ENCODE data around the gene RABAC1. TPM values are rescaled to one million over a fixed set of nuclear protein-coding genes. Genes with fewer than 3 reads are reported as not detected.
A peak's percentile ranks its signal among the peaks of the same experiment; 100 is the strongest.

The RABAC1 gene
- total and polyA plus RNA-seq, 2 of the 13 experiments (the other 11 are each of a cell fraction or from before 2014, with no cell fraction given), result 37.4 to 74.0 TPM

DNA sequence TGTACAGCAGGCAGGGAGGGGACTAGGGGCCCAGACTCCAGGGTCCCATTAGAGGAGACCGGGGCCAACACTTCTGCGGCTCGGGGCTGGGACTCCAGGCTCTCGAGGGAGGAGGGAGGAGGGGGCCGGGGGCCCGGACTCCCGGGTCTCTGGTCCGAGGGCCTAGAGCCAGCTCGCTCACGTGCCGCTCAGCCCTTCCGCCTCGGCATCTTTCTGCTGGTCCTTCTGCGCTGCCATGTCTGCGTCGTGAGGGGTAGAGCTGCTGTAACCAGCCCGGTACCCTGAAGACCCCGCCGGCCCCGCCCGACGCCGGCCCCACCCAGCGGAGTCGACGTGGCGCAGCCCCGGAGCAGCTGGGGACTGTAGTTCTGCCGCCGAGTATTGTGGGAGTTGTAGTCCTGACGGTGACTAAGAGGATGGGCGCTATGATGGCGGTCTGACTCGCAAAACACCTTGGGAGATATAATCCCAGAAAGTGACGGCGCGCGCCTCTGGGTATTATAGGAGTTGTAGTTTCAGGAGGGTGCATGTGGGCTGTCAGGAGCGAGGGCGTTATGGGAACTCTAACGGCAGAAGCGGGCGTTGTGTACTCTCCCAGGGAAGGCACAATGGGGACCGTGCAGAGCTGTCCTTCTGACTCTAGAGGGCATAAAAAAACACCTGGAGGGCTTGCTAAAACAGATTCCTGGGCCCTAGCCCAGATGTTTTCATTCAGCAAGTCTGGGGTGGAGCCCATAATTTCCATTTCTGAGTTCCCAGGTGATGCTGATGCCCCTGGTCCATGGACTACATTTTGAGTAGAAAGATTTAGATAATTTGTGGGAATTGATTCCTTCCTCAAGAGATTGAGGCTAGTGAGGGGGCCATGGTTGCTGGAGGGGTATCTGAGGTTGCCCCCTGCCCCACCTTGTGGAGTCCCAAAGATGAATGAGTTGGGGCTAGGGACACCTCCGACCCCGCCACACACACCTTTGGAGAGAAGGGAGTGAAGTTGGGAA lies at the start of gene RABAC1 (continued):
- TF ChIP-seq ZNF569 (CRISPR knock-in tag; IDR thresholded peaks at IDR 0.05; ENCODE audit: borderline replicate concordance), result no peak
- no peak for TF ChIP-seq AHR (CRISPR knock-in tag; IDR thresholded peaks at IDR 0.05)
- TF ChIP-seq ZFX (CRISPR knock-in tag; IDR thresholded peaks at IDR 0.05; ENCODE audit: low read depth), result no peak
- TF ChIP-seq SIN3A (IDR thresholded peaks at IDR 0.05; ENCODE audit: borderline replicate concordance, low read depth, low read length), result 0 out of 2 replicates have a peak, but pooled peaks have one; percentile 38
- no peak for TF ChIP-seq HOXA5 (CRISPR knock-in tag; IDR thresholded peaks at IDR 0.05)
- TF ChIP-seq ZNF703 (CRISPR knock-in tag; IDR thresholded peaks at IDR 0.05; ENCODE audit: borderline replicate concordance), result no peak
- no peak for TF ChIP-seq CHD4 (IDR thresholded peaks at IDR 0.05; ENCODE audit: borderline replicate concordance, low read length)
- TF ChIP-seq RXRA (CRISPR knock-in tag; IDR thresholded peaks at IDR 0.05), result 0 out of 2 replicates have a peak, but pooled peaks have one; percentile 8
- no peak for TF ChIP-seq KMT2B (CRISPR knock-in tag; IDR thresholded peaks at IDR 0.05)
- TF ChIP-seq, protein P1, sequence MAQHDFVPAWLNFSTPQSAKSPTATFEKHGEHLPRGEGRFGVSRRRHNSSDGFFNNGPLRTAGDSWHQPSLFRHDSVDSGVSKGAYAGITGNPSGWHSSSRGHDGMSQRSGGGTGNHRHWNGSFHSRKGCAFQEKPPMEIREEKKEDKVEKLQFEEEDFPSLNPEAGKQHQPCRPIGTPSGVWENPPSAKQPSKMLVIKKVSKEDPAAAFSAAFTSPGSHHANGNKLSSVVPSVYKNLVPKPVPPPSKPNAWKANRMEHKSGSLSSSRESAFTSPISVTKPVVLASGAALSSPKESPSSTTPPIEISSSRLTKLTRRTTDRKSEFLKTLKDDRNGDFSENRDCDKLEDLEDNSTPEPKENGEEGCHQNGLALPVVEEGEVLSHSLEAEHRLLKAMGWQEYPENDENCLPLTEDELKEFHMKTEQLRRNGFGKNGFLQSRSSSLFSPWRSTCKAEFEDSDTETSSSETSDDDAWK (CRISPR knock-in tag; IDR thresholded peaks at IDR 0.05), result no peak
- TF ChIP-seq, protein P2, sequence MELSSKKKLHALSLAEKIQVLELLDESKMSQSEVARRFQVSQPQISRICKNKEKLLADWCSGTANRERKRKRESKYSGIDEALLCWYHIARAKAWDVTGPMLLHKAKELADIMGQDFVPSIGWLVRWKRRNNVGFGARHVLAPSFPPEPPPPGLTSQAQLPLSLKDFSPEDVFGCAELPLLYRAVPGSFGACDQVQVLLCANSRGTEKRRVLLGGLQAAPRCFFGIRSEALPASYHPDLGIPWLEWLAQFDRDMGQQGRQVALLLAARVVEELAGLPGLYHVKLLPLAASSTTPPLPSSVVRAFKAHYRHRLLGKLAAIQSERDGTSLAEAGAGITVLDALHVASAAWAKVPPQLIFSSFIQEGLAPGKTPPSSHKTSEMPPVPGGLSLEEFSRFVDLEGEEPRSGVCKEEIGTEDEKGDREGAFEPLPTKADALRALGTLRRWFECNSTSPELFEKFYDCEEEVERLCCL (CRISPR knock-in tag; IDR thresholded peaks at IDR 0.05; ENCODE audit: borderline replicate concordance), result no peak
- TF ChIP-seq SATB2 (CRISPR knock-in tag; IDR thresholded peaks at IDR 0.05), result peak; percentile 15; the same call in 1 of the 2 replicates
- TF ChIP-seq, protein P3, sequence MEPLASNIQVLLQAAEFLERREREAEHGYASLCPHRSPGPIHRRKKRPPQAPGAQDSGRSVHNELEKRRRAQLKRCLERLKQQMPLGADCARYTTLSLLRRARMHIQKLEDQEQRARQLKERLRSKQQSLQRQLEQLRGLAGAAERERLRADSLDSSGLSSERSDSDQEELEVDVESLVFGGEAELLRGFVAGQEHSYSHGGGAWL (CRISPR knock-in tag; IDR thresholded peaks at IDR 0.05), result no peak
- TF ChIP-seq, protein P4, sequence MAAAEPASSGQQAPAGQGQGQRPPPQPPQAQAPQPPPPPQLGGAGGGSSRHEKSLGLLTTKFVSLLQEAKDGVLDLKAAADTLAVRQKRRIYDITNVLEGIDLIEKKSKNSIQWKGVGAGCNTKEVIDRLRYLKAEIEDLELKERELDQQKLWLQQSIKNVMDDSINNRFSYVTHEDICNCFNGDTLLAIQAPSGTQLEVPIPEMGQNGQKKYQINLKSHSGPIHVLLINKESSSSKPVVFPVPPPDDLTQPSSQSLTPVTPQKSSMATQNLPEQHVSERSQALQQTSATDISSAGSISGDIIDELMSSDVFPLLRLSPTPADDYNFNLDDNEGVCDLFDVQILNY (CRISPR knock-in tag; conservative IDR thresholded peaks at IDR 0.05), result no peak
- peak; percentile 93 for TF ChIP-seq YY1 (IDR thresholded peaks at IDR 0.05; ENCODE audit: insufficient read depth, insufficient replicate concordance, low read depth, low read length)
- TF ChIP-seq ARHGAP35 (CRISPR knock-in tag; IDR thresholded peaks at IDR 0.05; ENCODE audit: borderline replicate concordance), result no peak; the same call in 1 of the 2 replicates
- no peak for TF ChIP-seq ZNF550 (CRISPR knock-in tag; IDR thresholded peaks at IDR 0.05; ENCODE audit: borderline replicate concordance)
- TF ChIP-seq RARA (CRISPR knock-in tag; IDR thresholded peaks at IDR 0.05), result no peak
- TF ChIP-seq, protein P5, sequence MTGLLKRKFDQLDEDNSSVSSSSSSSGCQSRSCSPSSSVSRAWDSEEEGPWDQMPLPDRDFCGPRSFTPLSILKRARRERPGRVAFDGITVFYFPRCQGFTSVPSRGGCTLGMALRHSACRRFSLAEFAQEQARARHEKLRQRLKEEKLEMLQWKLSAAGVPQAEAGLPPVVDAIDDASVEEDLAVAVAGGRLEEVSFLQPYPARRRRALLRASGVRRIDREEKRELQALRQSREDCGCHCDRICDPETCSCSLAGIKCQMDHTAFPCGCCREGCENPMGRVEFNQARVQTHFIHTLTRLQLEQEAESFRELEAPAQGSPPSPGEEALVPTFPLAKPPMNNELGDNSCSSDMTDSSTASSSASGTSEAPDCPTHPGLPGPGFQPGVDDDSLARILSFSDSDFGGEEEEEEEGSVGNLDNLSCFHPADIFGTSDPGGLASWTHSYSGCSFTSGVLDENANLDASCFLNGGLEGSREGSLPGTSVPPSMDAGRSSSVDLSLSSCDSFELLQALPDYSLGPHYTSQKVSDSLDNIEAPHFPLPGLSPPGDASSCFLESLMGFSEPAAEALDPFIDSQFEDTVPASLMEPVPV (CRISPR knock-in tag; IDR thresholded peaks at IDR 0.05), result peak; percentile 30; the same call in 1 of the 2 replicates
- 0 out of 2 replicates have a peak, but pooled peaks have one; percentile 20 for TF ChIP-seq ATF7-NPFF (CRISPR knock-in tag; IDR thresholded peaks at IDR 0.05; ENCODE audit: low read depth)
- TF ChIP-seq ZNF607 (CRISPR knock-in tag; IDR thresholded peaks at IDR 0.05; ENCODE audit: borderline replicate concordance), result no peak
- TF ChIP-seq SYNCRIP (IDR thresholded peaks at IDR 0.05; ENCODE audit: insufficient read depth, low read depth, low read length), result no peak

All from HepG2 (cell line).